Activated CD8-positive, alpha-beta T cell treated with anti-CD3 and anti-CD28 coated beads for 36 hours (primary cell): ENCODE data around the gene TMEM184A. TPM values are rescaled to one million over a fixed set of nuclear protein-coding genes. Genes with fewer than 3 reads are reported as not detected.

Experiments
- ATAC-seq: fragments of 200-7000 bp; cut with Tn5 transposase; one replicate; pipeline ENCODE4 v1.10.0; 2021; ENCODE audit warnings: mild to moderate bottlenecking, moderate library complexity
- CTCF ChIA-PET: fragments of 350-600 bp; sonication (Branson Sonifier 250); formaldehyde crosslinking; loops from one replicate; lab custom pipeline; 2021; ENCODE audit warnings: antibody characterized with exemption; lab: Charles Lee
- POLR2A ChIA-PET: fragments of 350-600 bp; sonication (Branson Sonifier 250); formaldehyde crosslinking; loops from one replicate; lab custom pipeline; 2021; ENCODE audit warnings: antibody characterized with exemption; lab: Charles Lee
- DNase-seq: peaks from one replicate; pipeline ENCODE4 v3.0.0-alpha.2; 2020
- H3K27ac Mint-ChIP-seq: one replicate; pipeline ENCODE4 v1.8.0; 2021; ENCODE audit warnings: mild to moderate bottlenecking, mixed read lengths
- H3K27me3 Mint-ChIP-seq: one replicate; pipeline ENCODE4 v1.8.0; 2021; ENCODE audit warnings: mixed read lengths
- H3K36me3 Mint-ChIP-seq: one replicate; pipeline ENCODE4 v1.8.0; 2021; ENCODE audit warnings: low read depth, mixed read lengths
- H3K4me1 Mint-ChIP-seq: one replicate; pipeline ENCODE4 v1.8.0; 2021; ENCODE audit warnings: low read depth, mixed read lengths
- H3K4me3 Mint-ChIP-seq: one replicate; pipeline ENCODE4 v1.8.0; 2021; ENCODE audit warnings: mild to moderate bottlenecking, moderate library complexity, mixed read lengths
- H3K9me3 Mint-ChIP-seq: one replicate; pipeline ENCODE4 v1.8.0; 2021; ENCODE audit warnings: mixed read lengths
- intact Hi-C: fragments of 100-400 bp; cut with micrococcal nuclease; formaldehyde crosslinking; loops from one replicate; pipeline ENCODE4 v1.10.0; 2022
- total RNA-seq, 2 experiments: library from RNA; stranded (reverse); gene quantifications; one replicate each; pipeline ENCODE4 v1.2.3, GENCODE V29; 2021
- TF ChIP-seq, protein P1 (sequence below): fragments of 200-600 bp; IDR thresholded peaks from one replicate; pipeline ENCODE4 v1.8.0; 2022; ENCODE audit warnings: antibody characterized with exemption, mild to moderate bottlenecking

TMEM184A gene
- total RNA-seq, 2 experiments from 2014 or later = not detected

GRCh38 chr7:1537535-1538412 is 18.2 kb downstream of the TMEM184A start:
- TF ChIP-seq, protein P1, sequence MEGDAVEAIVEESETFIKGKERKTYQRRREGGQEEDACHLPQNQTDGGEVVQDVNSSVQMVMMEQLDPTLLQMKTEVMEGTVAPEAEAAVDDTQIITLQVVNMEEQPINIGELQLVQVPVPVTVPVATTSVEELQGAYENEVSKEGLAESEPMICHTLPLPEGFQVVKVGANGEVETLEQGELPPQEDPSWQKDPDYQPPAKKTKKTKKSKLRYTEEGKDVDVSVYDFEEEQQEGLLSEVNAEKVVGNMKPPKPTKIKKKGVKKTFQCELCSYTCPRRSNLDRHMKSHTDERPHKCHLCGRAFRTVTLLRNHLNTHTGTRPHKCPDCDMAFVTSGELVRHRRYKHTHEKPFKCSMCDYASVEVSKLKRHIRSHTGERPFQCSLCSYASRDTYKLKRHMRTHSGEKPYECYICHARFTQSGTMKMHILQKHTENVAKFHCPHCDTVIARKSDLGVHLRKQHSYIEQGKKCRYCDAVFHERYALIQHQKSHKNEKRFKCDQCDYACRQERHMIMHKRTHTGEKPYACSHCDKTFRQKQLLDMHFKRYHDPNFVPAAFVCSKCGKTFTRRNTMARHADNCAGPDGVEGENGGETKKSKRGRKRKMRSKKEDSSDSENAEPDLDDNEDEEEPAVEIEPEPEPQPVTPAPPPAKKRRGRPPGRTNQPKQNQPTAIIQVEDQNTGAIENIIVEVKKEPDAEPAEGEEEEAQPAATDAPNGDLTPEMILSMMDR = no peak
- Mint-ChIP-seq H3K4me3 (no peak overlapping the region), H3K27ac (no peak overlapping the region), H3K4me1 (peaks cover 16% of the 10 kb centered on the region), H3K9me3 (no peaks in the 10 kb centered on the region), H3K36me3 (peaks cover 13% of the 10 kb centered on the region), H3K27me3 (no peaks in the 10 kb centered on the region)
- intact Hi-C loops = no loop called here
- CTCF ChIA-PET = no interaction called here
- ATAC-seq (no peak), DNase-seq (peak; percentile 26)
- POLR2A ChIA-PET = no interaction called here

DNA sequence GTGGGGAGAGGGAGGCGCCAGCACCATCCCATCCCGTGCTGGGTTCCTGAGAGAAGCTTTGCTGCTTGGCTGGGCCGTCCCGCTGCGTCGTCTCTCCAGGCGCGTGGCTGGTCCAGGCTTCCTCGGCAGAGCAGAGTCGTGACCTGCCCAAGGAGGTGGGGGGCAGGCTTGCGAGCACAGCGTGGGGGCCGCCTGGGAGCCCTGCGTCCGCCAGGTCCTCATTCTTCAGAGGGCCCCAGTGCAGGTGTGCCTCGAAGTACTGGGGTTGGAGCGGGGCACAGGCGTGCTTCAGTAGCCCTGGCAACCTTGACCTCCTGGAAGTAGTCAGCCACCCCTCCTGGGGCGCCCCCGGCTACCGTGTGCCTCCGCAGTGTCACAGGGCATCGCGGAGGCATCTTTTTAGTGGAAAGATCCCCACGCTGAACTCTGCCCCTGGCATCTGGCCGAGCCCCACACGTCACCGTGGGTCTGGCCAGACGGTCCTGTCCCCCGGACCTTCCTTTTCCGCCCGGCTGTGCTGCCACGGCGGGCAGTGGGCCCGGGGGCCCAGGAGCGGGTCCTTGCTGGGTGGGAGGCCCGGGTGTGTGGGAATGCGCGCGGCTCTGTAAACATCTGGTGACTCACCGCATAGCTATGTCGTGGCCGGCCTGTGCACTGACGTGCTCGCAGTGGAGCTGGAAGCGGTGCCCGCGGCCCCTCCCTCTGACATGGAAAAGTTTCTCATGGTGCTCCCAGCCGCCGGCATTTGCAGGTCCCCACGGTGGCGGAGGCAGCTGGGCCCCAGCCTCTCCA is 19.1 kb downstream of the TMEM184A start:
- TF ChIP-seq, protein P1 = no peak
- Mint-ChIP-seq H3K27me3 (no peaks in the 10 kb centered on the region), H3K4me3 (no peak overlapping the region), H3K4me1 (peaks cover 22% of the 10 kb centered on the region), H3K36me3 (peaks cover 14% of the 10 kb centered on the region), H3K9me3 (no peaks in the 10 kb centered on the region), H3K27ac (peak overlapping the region; percentile 34)
- POLR2A ChIA-PET = interaction anchor here (0.8 to 1.2 kb wide), 3 partner anchors 16 to 30 kb away, joined by 3 read pairs; no protein-coding TSS in a partner anchor
- intact Hi-C loops = no loop called here
- DNase-seq = no peak
- ATAC-seq = no peak
- CTCF ChIA-PET = no interaction called here

- Mint-ChIP-seq H3K4me1 (peaks cover 26% of the 10 kb centered on the region), H3K36me3 (peaks cover 14% of the 10 kb centered on the region), H3K27me3 (no peaks in the 10 kb centered on the region), H3K4me3 (no peak overlapping the region), H3K9me3 (no peaks in the 10 kb centered on the region), H3K27ac (peak overlapping the region; percentile 34)
- POLR2A ChIA-PET = interaction anchor here (0.8 to 1.2 kb wide), 3 partner anchors 16 to 30 kb away, joined by 3 read pairs; no protein-coding TSS in a partner anchor
- ATAC-seq (no peak), DNase-seq (no peak)
- TF ChIP-seq, protein P1 = no peak
- CTCF ChIA-PET = no interaction called here
- intact Hi-C loops = no loop called here
These were observed 19.6 kb downstream of the TMEM184A start for GRCh38 chr7:1536455-1536742.

DNA sequence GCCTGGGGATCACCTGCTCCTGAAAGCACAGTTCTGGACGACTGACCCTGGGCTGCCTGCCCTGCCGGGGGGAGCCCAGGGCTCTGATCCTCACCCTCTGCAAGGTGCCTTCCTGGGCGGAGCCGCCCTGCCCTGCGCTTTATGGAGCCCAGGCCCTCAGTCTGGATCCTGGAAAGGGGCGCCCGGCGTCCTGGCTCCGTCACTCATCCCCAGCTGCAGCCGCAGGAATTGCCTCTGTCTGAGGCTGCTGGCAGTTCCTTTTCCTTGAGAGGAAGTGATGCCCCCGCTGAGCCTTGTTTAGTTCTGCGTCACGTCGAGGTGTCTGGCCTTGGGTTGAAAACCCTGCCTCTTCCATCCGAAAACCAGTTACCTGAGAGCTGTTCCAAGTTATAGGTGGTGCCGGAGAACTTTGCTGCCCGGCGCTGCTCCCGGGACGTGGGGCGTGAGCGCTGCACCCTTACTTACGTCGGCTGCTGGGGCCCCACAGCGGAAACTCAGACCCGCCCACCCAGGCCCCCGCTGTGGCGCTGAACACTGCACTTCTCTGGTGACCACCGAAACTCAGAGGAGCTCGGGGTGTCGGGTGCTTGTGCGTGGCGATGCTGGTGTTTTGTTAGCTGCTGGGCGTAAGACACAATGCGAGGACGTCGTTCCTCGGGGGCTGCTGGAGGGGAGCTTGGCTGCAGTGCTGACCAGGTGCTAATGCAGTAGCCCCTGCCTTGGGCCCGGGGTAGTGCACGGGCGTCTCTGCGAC is 20.1 kb downstream of the TMEM184A start:
- Mint-ChIP-seq H3K9me3 (no peaks in the 10 kb centered on the region), H3K27ac (peak overlapping the region; percentile 34), H3K4me1 (peaks cover 26% of the 10 kb centered on the region), H3K36me3 (peaks cover 13% of the 10 kb centered on the region), H3K4me3 (no peak overlapping the region), H3K27me3 (no peaks in the 10 kb centered on the region)
- POLR2A ChIA-PET = interaction anchor here (0.8 to 1.2 kb wide), 3 partner anchors 17 to 29 kb away, joined by 3 read pairs; no protein-coding TSS in a partner anchor
- intact Hi-C loops = no loop called here
- DNase-seq = no peak
- CTCF ChIA-PET = no interaction called here
- no peak for ATAC-seq
- TF ChIP-seq, protein P1 = no peak
